ENCODE results near the gene PCDH20.

Gene PCDH20

DNA sequence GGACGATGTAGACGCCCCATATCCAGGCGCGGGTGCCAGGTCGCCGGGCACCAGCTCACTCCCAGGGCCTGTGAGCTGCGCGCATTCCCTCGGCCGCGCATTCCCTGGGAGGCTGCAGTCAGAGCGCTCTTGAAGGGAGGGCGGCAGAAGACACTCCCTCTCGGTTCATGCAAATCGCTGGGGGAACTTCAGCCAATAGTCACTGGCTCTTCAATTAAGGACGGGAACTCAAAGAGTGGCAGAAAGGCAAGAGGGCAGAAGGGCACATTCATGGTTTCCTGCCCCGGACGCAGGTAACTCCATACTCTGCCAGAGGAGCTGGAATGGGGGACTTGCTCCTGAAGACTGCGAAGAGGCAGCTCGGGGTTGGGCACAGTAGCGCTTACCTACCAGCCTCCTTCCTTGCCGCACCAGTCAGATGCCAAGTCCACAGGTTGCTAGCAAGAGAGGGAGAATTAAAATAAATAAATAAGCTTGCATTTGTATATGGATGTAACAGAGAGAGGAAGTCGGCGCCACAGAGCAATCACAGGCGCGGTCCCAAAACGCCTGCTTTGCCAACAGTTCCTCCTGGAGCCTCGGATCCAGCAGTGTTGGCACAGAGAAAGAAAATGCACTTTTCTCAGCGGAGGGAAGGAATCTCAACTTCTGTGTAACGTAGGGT, 459 bp downstream of the PCDH20 start:
- no peak overlapping the region for H3K4me3 ChIP-seq (ENCODE audit: control insufficient read depth, low read depth, low read length)
- no peak for DNase-seq (ENCODE audit: low read depth)
- TF ChIP-seq CTCF (IDR thresholded peaks at IDR 0.05; ENCODE audit: control insufficient read depth, insufficient read depth, low read depth, low read length, missing control alignments) = no peak

DNA sequence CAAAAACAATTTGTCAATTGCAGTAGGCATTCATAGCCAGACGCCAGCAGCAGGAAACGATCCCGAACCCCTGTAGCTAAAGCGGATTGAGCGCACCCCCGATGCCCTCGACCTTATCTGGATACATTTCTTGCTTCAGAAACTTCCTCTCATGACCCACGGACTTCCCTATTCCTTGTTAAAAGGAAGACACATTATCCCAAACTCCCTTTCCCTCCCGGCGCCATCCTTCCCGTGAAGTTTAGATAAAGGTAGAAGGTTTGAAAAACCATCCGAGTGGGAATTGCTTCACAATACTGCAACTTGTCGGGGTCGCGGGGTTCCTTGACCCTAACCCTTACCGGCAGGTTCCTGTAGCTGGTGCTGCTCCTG, 977 bp downstream of the PCDH20 start:
- H3K4me3 ChIP-seq (ENCODE audit: control insufficient read depth, low read depth, low read length) = no peak overlapping the region
- DNase-seq (ENCODE audit: low read depth) = no peak
- no peak for TF ChIP-seq CTCF (IDR thresholded peaks at IDR 0.05; ENCODE audit: control insufficient read depth, insufficient read depth, low read depth, low read length, missing control alignments)

DNA sequence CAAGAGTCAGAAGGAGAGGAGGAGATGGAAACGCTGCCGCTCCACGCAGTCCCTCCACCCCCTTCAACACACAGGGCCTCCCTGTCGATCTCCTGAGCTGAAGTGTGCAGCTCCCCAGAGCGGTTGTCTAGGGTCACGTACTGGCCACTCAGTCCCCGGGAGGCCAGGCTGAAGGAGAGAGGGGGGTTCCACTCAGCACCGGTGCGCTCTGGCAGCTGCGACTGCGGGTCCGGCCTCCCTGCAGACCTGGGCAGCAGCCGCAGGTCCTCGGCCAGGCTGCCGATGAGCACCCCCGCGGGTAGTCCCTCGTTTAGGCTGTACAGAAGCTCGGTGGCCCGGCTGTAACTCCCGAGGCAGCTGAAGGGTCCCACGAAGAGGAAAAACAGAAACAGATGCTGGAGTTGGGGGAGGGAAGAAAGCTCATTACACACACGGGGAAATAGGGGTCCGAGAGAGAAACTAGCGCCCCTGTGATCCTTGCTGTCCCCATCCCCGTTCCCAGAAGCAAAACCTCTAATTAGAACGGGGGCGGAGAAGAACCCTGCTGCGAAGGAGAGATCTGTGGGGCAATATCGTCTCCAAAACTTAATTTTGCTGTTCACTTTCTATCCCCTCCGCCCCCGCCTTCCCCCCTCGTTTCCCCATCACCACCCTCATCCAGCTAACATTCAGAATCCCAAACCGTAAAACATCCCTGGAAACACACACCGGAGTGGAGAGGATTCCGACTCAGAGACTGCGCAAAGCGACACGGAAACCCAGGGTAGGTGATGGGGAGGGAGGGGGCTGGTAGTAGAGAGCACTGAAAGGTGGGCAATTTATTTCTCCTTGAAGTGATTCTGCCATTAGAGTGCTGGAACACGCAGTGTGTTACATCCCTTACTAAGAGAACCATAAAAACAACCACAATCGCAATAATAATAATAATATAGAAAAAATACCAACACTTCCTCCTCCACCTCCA, 1.8 kb downstream of the PCDH20 start:
- no peak for DNase-seq (ENCODE audit: low read depth)
- TF ChIP-seq CTCF (IDR thresholded peaks at IDR 0.05; ENCODE audit: control insufficient read depth, insufficient read depth, low read depth, low read length, missing control alignments) = no peak
- no peak overlapping the region for H3K4me3 ChIP-seq (ENCODE audit: control insufficient read depth, low read depth, low read length)

DNA sequence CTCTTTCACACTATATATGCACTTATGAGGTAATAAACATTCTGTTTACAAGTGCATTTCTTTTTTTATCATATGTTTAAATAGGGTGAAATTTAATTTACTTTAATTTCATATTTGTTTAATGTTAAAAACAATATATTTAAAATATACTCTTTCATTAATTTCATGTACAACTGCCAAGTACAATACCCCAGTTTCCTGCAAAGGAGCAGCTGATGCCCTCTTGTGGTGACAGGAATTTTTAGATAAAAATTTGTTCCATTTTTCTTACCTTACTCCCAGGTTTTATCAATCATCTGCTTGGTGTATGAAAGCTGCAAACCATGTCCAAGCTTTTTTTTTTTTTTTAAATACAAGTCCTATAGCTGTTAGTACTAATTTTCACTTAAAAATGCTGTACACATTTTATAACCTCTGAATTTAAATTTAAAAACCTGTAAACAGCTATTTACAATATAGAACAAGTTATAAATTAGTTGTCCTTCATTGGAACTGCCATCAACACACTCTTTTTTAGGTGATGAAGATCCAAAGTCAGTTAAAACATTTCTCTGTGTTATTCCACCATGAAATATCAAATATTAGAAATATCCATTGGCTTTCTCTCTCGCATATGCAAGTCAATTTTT, 4.9 kb downstream of the PCDH20 start:
- no peak for DNase-seq (ENCODE audit: low read depth)
- no peak overlapping the region for H3K4me3 ChIP-seq (ENCODE audit: control insufficient read depth, low read depth, low read length)
- peak; percentile 29 for TF ChIP-seq CTCF (IDR thresholded peaks at IDR 0.05; ENCODE audit: control insufficient read depth, insufficient read depth, low read depth, low read length, missing control alignments)

GRCh38 chr13:61410266-61410665, 5.4 kb downstream of the PCDH20 start:
- DNase-seq (ENCODE audit: low read depth) = no peak
- no peak overlapping the region for H3K4me3 ChIP-seq (ENCODE audit: control insufficient read depth, low read depth, low read length)

More at GRCh38 chr13:61410266-61410665, 5.4 kb downstream of the PCDH20 start:
- TF ChIP-seq CTCF (IDR thresholded peaks at IDR 0.05; ENCODE audit: control insufficient read depth, insufficient read depth, low read depth, low read length, missing control alignments) = no peak
